ENCODE measurements around the gene TTC9C. TPM values are rescaled to one million over a fixed set of nuclear protein-coding genes. Genes with fewer than 3 reads are reported as not detected.

TTC9C gene
- total RNA-seq (31.6 and 43.5 TPM in 2 replicates), polyA plus RNA-seq (20.6 and 27.4 TPM in 2 replicates), polyA minus RNA-seq (16.1 and 18.8 TPM in 2 replicates), Bru-seq, nascent RNA (percentile 73 among the genes with signal in this experiment), BruChase-seq, experiment 1, labeled RNA remaining after a 6-hour chase (percentile 80 among the genes with signal in this experiment), BruChase-seq, experiment 2, labeled RNA remaining after a 2-hour chase (percentile 80 among the genes with signal in this experiment)
- 24.3 and 28.5 TPM in 2 replicates for polyA plus RNA-seq (2011; cell fraction: cytosol; rRNA removed)
- 22.3 and 25.8 TPM in 2 replicates for polyA plus RNA-seq (2011; cell fraction: nucleus; rRNA removed)
- polyA plus RNA-seq (2012), result 42.0 and 49.3 TPM in 2 replicates
- 24.3 TPM for polyA minus RNA-seq (2011; cell fraction: cytosol; rRNA and poly(A)+ RNA removed)
- polyA minus RNA-seq (2011; cell fraction: nucleus; rRNA and poly(A)+ RNA removed), result 15.8 and 17.1 TPM in 2 replicates
- long read RNA-seq, transcript TTC9C-202 (3 exons, 1,080 nt), result major isoform, 35 of 54 reads
- long read RNA-seq, partial matches to known transcripts, result 10 of 54 reads
- long read RNA-seq, other reads (novel, unspliced or antisense), result 6 of 54 reads

GRCh38 chr11:62728171-62728988, at the start of gene TTC9C:
TTC9C (plus strand) TSS chr11:62728486; CDS start chr11:62728849, 363 bp downstream.
- ChIA-PET CTCF (interaction anchor here (1.0 to 4.5 kb wide), 6 partner anchors 13 to 153 kb away, joined by 3 to 39 read pairs (median 7); partner anchors contain the start of genes SLC3A2, TAF6L, TMEM179B and ZBTB3), POLR2A (interaction anchor here (1.0 to 3.2 kb wide), 6 partner anchors 33 to 153 kb away, joined by 3 to 25 read pairs (median 6); partner anchors contain the start of genes C11orf98, CSKMT, POLR2G and SLC3A2)
- Histone ChIP-seq H3K9ac (replicated peaks; ENCODE audit: extremely low read depth, insufficient read depth, low read length) (peak within 1 kb of the TSS; percentile 82), H3K4me1 (ENCODE audit: control insufficient read depth, extremely low read depth, insufficient read depth, low read length) (peaks cover 15% of the 10 kb centered on the region), H3K9me3 (replicated peaks; ENCODE audit: control insufficient read depth, insufficient read depth, low read length) (no peaks in the 10 kb centered on the region), H4K20me1 (replicated peaks; ENCODE audit: control insufficient read depth, extremely low read depth, insufficient read depth, low read length) (no peaks in the 10 kb centered on the region), H3K36me3 (ENCODE audit: control insufficient read depth in 2 of 2, extremely low read depth in 1 of 2, insufficient read depth in 2 of 2, low read length in 2 of 2) (peaks cover 0 to 14% of the 10 kb centered on the region in 2 experiments), H3K4me3 (replicated peaks in 1 of 3; ENCODE audit: insufficient read depth in 1 of 3, low read depth in 1 of 3, low read length in 3 of 3) (peak within 1 kb of the TSS; percentile 71 to 99 (median 94)), H2AFZ (ENCODE audit: low read depth, low read length) (peak within 1 kb of the TSS; percentile 86), H3K9me1 (replicated peaks; ENCODE audit: control insufficient read depth, extremely low read depth, insufficient read depth, low read length) (no peaks in the 10 kb centered on the region), H3K27ac (ENCODE audit: insufficient read depth, low read depth, low read length) (peak within 1 kb of the TSS; percentile 67), H3K79me2 (ENCODE audit: control insufficient read depth, insufficient read depth, low read length) (peaks cover 71% of the 10 kb centered on the region), H3K27me3 (ENCODE audit: control insufficient read depth in 2 of 2, insufficient read depth in 2 of 2, low read length in 2 of 2) (no peaks in the 10 kb centered on the region), H3K4me2 (ENCODE audit: insufficient read depth, low read length) (peak within 1 kb of the TSS; percentile 93)
- intact Hi-C loops (cut with micrococcal nuclease) (loop anchor here (1.0 to 5.0 kb wide), 5 partner anchors 25 to 154 kb away; partner anchors contain the start of genes POLR2G and SLC3A2), dilution Hi-C loops (cut with MboI; ENCODE audit: extremely low pct_ligation_motif_present, low sequenced_read_pairs) (no loop called here)
- DNase-seq (ENCODE audit: low read depth, low spot score) (peak; percentile 88), FAIRE-seq (peak; percentile 55)
- no peak for TF ChIP-seq EZH2 (IDR thresholded peaks at IDR 0.05; ENCODE audit: borderline replicate concordance, low read depth, low read length, severe bottlenecking)
- TF ChIP-seq POLR2A (IDR thresholded peaks at IDR 0.05; ENCODE audit: low read depth, low read length), result peak; percentile 70
- TF ChIP-seq POLR2AphosphoS5 (IDR thresholded peaks at IDR 0.05; ENCODE audit: insufficient read depth, low read depth, low read length), result peak; percentile 45
- TF ChIP-seq FOS (IDR thresholded peaks at IDR 0.05; ENCODE audit: borderline replicate concordance, insufficient read depth, low read length), result no peak
- TF ChIP-seq MAX (IDR thresholded peaks at IDR 0.05; ENCODE audit: insufficient read depth, insufficient read length), result no peak
- TF ChIP-seq MYC (IDR thresholded peaks at IDR 0.05; ENCODE audit: low read depth, low read length), result no peak
- TSS peak; percentile 71 for BruUV-seq (replicated peaks)
